Upper lobe of right lung (tissue), 1 donor: Measurements from ENCODE around the gene NMT2. TPM values are rescaled to one million over a fixed set of nuclear protein-coding genes. Genes with fewer than 3 reads are reported as not detected.

Source experiments
- ATAC-seq: fragments of 200-7000 bp; cut with Tn5 transposase; one replicate; pipeline ENCODE4 v1.9.1; 2020; ENCODE audit warnings: mild to moderate bottlenecking, moderate library complexity
- DNase-seq: peaks from one replicate; pipeline ENCODE4 v3.0.0-alpha.2; 2020
- H3K27ac ChIP-seq: fragments of 200-600 bp; one replicate; pipeline ENCODE4 v1.8.0; 2022
- H3K27me3 ChIP-seq: fragments of 200-600 bp; one replicate; pipeline ENCODE4 v1.8.0; 2022; ENCODE audit warnings: mild to moderate bottlenecking
- H3K36me3 ChIP-seq: fragments of 200-600 bp; one replicate; pipeline ENCODE4 v1.8.0; 2022
- H3K4me1 ChIP-seq: fragments of 200-600 bp; one replicate; pipeline ENCODE4 v1.8.0; 2022
- H3K4me3 ChIP-seq: fragments of 200-600 bp; one replicate; pipeline ENCODE4 v1.8.0; 2022; ENCODE audit warnings: mild to moderate bottlenecking
- H3K9me3 ChIP-seq: fragments of 200-600 bp; one replicate; pipeline ENCODE4 v1.8.0; 2022
- intact Hi-C: fragments of 100-400 bp; cut with DNase I; formaldehyde crosslinking; loops from one replicate; pipeline ENCODE4 v1.11.0; 2022
- total RNA-seq: library from RNA; stranded (reverse); fragmentation: NEBNext Ultra II Directional; extraction: Animal tissue kit (Norgen Biotek cat#: 25700); gene quantifications from one replicate; pipeline ENCODE4 v1.2.1, GENCODE V29; 2021
- TF ChIP-seq, protein P1 (sequence below): fragments of 200-600 bp; IDR thresholded peaks from one replicate; pipeline ENCODE4 v1.8.0; 2022; ENCODE audit warnings: antibody characterized with exemption
- donor health status: DM: no; HTN: yes; CAD: no; lungs with severe emphysema.

NMT2 gene
- total RNA-seq, 1 donor from 2014 or later: 12.4 TPM

DNA sequence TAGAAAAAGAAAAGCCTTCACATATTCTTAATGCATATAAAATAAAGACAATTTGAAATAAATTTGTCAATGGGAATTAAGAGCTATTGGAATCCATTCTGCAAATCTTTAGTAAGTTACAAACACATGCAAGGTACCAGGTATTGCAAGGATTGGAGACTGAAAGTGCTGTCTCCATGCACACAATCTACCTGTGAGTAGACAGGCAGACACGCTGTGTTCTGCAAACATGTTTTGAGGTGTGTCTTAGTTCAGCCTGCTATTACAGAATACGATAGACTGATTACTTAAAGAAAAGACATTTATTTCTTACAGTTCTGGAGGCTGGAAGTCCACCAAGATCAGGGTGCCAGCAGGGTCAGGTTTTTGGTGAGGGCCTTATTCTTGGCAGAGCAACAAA lies 10.0 kb downstream of the NMT2 start:
- H3K27ac ChIP-seq: no peak overlapping the region
- H3K27me3 ChIP-seq: no peaks in the 10 kb centered on the region
- no peaks in the 10 kb centered on the region for H3K9me3 ChIP-seq
- no peaks in the 10 kb centered on the region for H3K36me3 ChIP-seq
- TF ChIP-seq, protein P1, sequence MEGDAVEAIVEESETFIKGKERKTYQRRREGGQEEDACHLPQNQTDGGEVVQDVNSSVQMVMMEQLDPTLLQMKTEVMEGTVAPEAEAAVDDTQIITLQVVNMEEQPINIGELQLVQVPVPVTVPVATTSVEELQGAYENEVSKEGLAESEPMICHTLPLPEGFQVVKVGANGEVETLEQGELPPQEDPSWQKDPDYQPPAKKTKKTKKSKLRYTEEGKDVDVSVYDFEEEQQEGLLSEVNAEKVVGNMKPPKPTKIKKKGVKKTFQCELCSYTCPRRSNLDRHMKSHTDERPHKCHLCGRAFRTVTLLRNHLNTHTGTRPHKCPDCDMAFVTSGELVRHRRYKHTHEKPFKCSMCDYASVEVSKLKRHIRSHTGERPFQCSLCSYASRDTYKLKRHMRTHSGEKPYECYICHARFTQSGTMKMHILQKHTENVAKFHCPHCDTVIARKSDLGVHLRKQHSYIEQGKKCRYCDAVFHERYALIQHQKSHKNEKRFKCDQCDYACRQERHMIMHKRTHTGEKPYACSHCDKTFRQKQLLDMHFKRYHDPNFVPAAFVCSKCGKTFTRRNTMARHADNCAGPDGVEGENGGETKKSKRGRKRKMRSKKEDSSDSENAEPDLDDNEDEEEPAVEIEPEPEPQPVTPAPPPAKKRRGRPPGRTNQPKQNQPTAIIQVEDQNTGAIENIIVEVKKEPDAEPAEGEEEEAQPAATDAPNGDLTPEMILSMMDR: no peak
- no peak overlapping the region for H3K4me3 ChIP-seq
- no peak for ATAC-seq
- intact Hi-C loops: no loop called here
- no peak for DNase-seq
- H3K4me1 ChIP-seq: no peaks in the 10 kb centered on the region

- Histone ChIP-seq H3K36me3 (no peaks in the 10 kb centered on the region), H3K9me3 (no peaks in the 10 kb centered on the region), H3K27ac (no peak overlapping the region), H3K4me3 (no peak overlapping the region), H3K27me3 (no peaks in the 10 kb centered on the region), H3K4me1 (no peaks in the 10 kb centered on the region)
- ATAC-seq (no peak), DNase-seq (no peak)
- TF ChIP-seq, protein P1: no peak
- intact Hi-C loops: no loop called here
Observed at GRCh38 chr10:15155978-15156656, 12.4 kb downstream of the NMT2 start.

DNA sequence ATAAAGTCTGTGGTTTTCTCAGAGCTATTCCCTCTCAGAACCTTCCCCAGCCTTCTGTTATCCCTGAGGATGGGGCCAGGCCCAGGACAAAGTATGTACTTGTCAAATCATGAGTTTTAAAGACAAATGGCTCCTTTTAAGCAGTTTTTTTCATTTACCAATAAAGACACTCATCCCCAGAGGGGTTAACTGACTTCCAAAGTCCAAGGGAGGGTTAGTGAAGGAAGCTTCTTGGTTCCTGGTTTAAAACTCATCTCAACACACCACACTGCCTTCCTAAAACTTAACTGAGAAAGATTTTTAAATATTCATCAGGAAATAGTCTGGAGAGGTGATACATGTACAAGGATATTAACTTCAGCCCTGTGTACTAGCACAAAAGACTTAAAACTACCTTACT lies 15.9 kb downstream of the NMT2 start:
- Histone ChIP-seq H3K27ac (no peak overlapping the region), H3K36me3 (no peaks in the 10 kb centered on the region), H3K9me3 (no peaks in the 10 kb centered on the region), H3K4me1 (no peaks in the 10 kb centered on the region), H3K4me3 (no peak overlapping the region), H3K27me3 (no peaks in the 10 kb centered on the region)
- DNase-seq (no peak), ATAC-seq (no peak)
- TF ChIP-seq, protein P1: no peak
- intact Hi-C loops: no loop called here

DNA sequence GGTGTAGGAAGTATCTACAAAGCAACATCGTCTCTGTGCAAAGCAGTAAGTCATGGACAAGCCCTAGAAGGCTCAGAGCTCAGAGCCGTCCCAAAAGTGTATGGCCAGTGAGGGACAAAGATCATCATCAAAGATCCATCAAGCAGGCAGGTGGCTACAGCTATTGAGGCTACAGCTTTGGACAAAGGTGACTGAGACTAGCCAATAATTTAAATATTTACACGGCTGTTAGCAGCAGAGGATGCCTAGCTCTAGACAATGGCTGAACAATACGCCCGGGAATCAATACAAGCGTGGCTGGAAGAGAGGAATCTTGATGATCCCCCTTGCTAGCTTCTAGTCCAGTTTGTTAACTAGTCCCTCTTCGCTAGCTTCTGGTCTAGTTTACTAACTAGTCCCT lies 17.9 kb downstream of the NMT2 start:
- Histone ChIP-seq H3K27ac (no peak overlapping the region), H3K4me1 (no peaks in the 10 kb centered on the region), H3K36me3 (no peaks in the 10 kb centered on the region), H3K4me3 (no peak overlapping the region), H3K27me3 (no peaks in the 10 kb centered on the region), H3K9me3 (no peaks in the 10 kb centered on the region)
- TF ChIP-seq, protein P1: no peak
- DNase-seq: no peak
- intact Hi-C loops: no loop called here
- no peak for ATAC-seq

- H3K27ac ChIP-seq: no peak overlapping the region
- intact Hi-C loops: no loop called here
- no peaks in the 10 kb centered on the region for H3K4me1 ChIP-seq
- H3K36me3 ChIP-seq: no peaks in the 10 kb centered on the region
- H3K9me3 ChIP-seq: no peaks in the 10 kb centered on the region
- TF ChIP-seq, protein P1: no peak
- no peak for DNase-seq
- no peak for ATAC-seq
- no peaks in the 10 kb centered on the region for H3K27me3 ChIP-seq
- no peak overlapping the region for H3K4me3 ChIP-seq
Observed at GRCh38 chr10:15149042-15149771, 19.3 kb downstream of the NMT2 start.
